ENCODE results near the gene SLC38A1.
"Not testable (repeated sequence)": the region's sequence is repeated elsewhere in the genome, so short reads cannot be mapped to it uniquely, and the experiment has no call there.

SLC38A1 gene

GRCh38 chr12:46205294-46205693 is 63.5 kb downstream of the SLC38A1 start:
- no peak for DNase-seq

DNA sequence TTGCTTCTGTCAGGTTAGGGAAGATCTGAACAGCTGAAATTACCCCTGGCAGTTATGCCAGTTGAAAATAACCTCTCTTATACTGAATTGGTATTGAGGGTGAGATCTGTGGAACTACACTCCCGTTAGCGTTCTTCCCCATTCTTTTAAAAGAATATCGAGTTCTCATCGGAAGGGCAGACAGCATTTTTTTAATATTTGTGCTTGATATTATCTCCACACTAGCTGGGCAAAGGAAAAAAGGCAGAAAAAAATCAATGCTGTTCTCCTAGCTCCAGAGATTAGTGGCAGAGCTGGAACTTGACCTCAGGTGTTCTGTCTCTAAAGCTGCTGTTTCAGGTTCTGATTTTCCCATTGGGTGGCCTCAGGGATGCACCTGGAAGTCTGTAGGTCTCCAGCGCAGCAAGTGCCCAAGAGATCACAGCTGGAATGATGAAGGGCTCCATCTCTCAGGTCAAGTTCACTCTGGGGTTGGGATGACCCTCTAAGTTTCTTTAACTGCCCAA is 67.5 kb downstream of the SLC38A1 start:
- no peak for DNase-seq

DNA sequence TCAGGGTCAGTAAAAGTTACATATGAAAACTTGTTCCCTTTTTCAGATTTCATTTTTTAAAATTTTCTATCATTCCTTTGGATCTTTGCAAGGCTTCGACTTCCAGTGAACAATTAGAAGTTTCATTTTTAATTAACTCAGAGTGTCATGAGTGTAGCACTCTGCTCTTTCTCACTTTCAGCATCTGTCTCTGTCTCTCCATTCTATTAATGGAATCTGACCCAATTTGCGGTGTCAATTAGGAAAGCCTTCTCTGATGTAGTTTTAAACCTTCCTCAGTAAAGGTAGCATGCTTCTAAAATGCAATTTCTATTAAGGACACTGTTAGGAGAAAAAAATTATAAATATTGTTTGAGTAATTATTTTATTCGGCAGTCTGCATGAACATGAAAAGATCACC is 68.3 kb downstream of the SLC38A1 start:
- no peak for DNase-seq

DNA sequence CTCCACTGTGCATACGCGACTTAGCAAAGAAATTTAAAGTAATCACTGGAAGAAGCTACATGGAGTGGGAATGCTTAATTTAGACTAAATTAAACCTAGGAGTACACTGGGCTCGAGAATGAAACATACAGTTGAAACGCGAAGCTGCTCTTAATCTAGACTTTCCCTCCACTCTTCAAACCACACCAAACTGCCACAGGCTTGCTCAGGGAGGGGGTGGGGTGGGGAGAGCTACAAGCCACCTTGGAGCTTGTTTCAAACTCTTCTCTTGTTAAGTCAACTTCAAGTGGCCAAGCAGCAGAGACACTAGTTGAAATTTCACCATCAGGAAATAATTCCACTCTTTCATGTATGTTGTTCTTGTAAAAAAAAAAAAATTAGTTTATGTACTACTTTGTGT is 69.9 kb downstream of the SLC38A1 start:
- DNase-seq: no peak

DNA sequence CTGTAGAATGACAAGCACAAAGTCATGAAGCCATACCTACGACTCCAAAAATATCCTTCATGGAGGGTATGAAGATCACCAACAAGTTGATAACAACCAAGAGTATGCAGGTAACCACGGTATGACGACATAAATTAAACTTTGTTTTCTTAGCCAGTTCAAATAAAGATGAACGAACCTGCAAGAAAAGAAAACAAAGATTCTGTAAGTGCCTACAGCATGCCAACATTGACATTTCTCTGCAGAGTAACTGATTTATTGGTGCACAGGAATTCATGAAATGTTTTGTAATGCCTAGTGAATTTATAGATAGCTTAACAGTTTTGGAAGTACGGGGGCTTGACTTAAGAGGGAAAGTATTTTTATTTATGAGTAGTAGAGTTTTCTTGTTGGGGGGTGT is 71.0 kb downstream of the SLC38A1 start:
- DNase-seq: no peak

DNA sequence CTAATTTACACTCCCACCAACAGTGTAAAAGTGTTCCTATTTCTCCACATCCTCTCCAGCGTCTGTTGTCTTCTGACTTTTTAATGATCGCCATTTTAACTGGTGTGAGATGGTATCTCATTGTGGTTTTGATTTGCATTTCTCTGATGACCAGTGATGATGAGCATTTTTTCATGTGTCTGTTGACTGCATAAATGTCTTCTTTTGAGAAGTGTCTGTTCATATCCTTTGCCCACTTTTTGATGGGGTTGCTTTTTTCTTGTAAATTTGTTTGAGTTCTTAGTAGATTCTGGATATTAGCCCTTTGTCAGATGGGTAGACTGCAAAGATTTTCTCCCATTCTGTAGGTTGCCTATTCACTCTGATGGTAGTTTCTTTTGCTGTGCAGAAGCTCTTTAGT is 78.3 kb downstream of the SLC38A1 start:
- not testable (repeated sequence) for DNase-seq

GRCh38 chr12:46188170-46188569 is 80.7 kb downstream of the SLC38A1 start:
- no peak for DNase-seq

- DNase-seq: peak; percentile 21
These were observed 81.8 kb downstream of the SLC38A1 start for GRCh38 chr12:46187023-46187422.

DNA sequence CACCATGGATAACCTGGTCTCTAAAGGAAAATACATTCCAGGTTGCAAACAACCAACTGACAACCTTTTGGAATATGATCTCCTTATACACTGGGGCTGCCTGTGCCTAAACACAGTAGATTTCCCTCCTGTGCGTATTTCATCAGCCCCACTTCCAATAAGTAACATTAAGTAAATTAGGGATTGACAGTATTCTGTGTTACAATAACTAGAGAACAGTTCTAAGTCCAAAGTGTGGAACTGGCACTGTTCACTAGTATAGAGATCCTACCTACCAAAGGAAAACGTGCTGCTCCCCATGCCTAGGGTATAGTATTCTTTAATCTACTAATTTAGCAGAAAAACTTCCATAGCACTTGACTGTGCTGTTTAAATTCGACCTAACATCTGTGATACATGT is 82.8 kb downstream of the SLC38A1 start:
- DNase-seq: no peak

DNA sequence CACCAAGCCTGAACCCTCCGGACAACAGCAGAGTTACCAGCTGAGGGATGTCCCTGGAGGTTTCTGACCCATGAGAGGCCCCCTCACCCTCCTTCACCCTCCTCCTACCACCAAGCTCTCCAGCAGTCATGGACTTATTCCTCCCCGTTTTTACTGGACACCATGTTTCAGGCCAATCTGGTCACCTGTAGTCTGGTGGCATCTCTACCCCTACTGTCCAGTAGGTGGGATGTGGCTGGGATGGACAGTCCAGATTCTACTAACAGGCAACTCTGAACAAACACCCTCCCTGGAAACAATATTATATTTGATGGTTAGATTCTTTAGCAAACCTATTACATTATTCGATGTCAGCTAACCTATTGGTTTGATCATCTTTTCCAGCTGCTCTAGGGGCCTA is 83.2 kb downstream of the SLC38A1 start:
- DNase-seq: no peak

GRCh38 chr12:46184798-46185595 is 83.8 kb downstream of the SLC38A1 start:
- DNase-seq: no peak

GRCh38 chr12:46183112-46183511 is 85.7 kb downstream of the SLC38A1 start:
- no peak for DNase-seq

DNA sequence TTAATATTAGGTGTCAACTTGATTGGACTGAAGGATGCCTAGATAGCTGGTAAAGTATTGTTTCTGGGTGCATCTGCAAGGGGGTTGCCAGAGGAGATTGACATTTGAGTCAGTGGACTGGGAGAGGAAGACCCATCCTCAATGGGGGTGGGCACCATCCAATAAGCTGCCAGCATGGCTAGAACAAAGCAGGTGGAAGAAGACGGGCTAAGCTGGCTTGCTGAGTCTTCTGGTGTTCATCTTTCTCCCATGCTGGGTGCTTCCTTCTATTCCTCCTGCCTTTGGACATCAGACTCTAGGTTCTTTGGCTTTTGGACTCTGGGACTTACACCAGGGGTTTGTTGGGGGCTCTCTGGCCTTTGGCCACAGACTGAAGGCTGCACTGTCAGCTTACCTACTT is 87.4 kb downstream of the SLC38A1 start:
- no peak for DNase-seq

DNA sequence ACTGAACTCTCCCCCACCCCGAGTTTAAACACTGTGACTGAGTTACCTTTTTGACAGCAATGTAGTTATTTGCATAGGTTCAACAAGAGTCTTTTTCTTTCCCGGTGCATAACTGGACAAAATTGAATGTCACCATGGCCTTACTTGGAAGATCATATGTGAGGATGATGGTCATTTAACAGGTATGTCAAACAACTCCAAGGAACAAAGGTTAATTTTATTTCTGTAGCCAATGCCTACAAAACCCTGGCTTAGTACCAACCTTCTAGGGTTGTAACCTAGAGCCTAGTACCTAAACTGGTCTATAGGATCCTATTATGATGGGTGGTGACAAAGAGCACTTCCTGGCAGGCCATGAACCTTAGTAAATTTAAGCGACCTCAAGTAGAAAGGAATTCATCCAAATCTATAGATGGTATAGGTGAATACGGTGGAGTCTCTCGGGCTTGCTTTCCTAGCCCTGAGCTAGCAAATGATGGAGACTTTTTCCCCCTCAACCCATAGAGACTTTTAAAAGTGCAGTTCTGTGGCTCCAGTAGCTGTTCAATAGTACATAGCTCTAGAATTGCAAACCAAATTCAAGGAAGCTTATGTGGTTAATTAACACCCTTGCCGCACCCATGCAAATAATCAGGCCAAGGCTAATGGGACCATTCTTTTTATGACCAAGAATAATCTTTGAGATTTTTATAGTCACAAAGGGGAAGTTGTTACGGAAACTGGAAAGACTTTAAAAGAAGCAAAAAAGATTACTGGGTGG is 89.0 kb downstream of the SLC38A1 start:
- no peak for DNase-seq

DNA sequence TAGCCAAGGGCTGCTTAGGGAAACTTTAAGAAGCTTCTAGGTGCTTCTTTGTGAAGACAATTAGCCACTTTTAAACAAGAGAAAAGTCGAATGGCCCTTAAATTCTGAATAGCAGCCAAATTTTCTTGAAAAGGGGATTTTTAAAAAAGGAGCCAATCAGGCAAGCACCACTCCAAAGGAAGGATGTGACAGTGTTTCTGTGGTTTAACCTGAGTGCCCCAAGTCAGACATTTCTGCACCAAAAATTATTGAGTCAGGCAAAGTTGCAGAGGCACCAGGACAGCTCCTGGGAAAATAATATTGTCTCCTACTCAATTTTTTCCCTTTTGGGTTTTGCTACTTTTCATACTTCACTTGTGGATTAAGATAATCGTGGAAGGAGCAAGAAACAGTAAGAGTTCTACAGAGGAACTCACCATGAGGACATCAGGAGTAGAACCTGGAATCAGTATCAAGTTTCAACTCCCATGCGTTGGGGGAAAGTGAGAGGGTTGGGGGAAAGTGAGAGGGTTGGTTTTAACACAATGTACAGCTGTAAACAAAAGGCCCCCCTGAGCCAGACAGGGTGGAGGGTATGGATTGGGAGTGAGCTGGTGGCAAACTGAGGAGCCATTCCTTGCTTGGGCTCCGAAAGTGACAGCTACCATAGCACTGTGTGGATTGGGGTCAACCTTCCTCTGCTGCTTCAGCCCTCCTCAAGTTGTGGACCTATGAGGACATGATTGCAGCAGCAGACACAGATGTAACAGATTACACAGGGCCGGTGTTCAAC is 90.8 kb downstream of the SLC38A1 start:
- no peak for DNase-seq

DNA sequence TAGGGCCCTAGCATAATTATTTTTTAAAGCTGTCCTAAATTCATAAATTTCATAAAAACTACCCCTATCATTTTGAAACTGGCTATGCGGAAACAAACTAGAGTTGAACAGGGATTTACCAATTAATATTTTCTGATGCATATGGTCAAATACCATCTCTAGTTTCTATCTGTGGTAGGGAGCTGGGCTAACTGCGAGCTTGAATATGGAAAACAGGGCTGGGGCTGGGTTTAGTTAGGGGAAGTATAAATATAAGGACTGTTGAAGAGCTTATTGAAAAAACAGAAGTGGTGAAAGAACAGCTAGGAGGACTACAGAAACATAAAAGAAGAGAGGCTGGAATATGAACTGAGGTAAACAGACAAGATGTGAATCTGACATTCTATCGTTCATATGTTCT is 91.8 kb downstream of the SLC38A1 start:
- DNase-seq: no peak

DNA sequence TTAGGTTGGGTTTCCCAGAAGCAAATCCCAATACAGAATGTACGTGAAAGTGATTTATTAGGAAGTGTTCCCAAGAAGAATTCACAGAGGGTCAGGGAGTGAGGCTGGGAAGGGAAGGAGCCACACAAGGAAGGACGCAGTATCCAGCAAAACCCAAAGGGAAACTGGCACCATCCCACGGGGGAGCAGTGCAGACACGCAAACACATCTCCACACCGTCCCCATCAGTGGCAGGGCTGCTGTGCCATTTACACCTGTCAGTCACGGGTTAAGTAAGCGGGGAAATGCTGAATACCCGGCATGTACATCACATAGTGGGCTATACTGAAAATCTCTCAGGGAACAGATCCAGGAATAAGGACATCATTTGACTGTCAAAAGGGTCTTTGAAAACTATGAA is 93.9 kb downstream of the SLC38A1 start:
- no peak for DNase-seq

GRCh38 chr12:46174061-46174662 is 94.7 kb downstream of the SLC38A1 start:
- DNase-seq: no peak

GRCh38 chr12:46168426-46168825 is 100.4 kb downstream of the SLC38A1 start:
- no peak for DNase-seq

DNA sequence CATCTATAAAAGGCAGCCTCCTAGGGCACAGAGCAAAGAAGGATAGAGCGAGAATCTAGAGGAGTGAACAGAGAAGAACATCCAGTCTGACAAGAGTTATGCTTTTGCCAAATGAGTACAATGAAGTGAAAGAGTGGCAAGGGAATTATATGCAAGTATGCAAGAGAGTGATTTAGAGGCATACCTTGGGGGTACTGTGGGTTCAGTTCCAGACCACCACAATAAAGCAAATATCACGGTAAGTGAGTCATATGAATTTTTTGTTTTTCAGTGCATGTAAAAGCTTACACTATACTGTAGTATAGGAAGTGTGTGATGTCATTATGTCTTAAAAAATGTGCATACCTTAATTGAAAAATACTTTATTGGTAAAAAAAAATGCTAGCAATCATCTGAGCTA is 101.4 kb downstream of the SLC38A1 start:
- DNase-seq: no peak

DNA sequence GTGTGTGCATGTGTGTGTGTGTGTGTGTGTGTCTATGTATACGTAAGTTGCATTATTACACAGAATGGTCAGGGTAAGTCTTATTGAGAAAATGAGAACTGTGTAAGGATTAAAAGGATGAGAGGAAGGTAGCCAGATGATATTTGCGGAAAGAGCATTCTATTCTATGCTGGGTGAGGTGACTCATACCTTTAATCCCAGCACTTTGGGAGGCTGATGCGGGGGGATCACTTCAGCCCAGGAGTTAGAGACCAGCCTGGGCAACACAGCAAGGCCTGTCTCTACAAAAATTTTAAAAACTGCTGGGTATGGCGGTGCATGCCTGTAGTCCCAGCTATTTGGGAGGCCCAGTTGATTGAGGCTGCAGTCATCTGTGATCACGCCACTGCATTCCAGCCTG is 103.7 kb downstream of the SLC38A1 start:
- no peak for DNase-seq

- DNase-seq: no peak
These were observed 104.6 kb downstream of the SLC38A1 start for GRCh38 chr12:46164186-46164761.

Measured in eye (tissue), 1 donor.